SK-N-MC (cell line): ENCODE results near the gene C6orf136.

Experiments used
- DNase-seq: peaks from one replicate; pipeline ENCODE4 v3.0.0-alpha.2; 2011; ENCODE audit warnings: low read depth, low spot score
- H3K27ac ChIP-seq: fragments of 200-600 bp; sonication (generic); 2 replicates; pipeline ENCODE4 v1.5.1; 2016; ENCODE audit warnings: mixed run types
- H3K36me3 ChIP-seq: fragments of 200-600 bp; sonication (generic); 2 replicates; pipeline ENCODE4 v1.6.1; 2017; ENCODE audit warnings: antibody characterized with exemption, low read length, mixed read lengths; ENCODE audit not compliant: insufficient read depth
- H3K4me3 ChIP-seq: fragments of 200-600 bp; sonication (generic); 2 replicates; pipeline ENCODE4 v1.5.1; 2016
- H3K9ac ChIP-seq: fragments of 200-600 bp; sonication (generic); 2 replicates; pipeline ENCODE4 v1.8.0; 2017; ENCODE audit warnings: mixed run types, mixed read lengths; ENCODE audit not compliant: insufficient read length
- H3K9me3 ChIP-seq: fragments of 200-600 bp; sonication (generic); 2 replicates; pipeline ENCODE4 v1.6.1; 2017; ENCODE audit warnings: low read depth, mild to moderate bottlenecking, antibody characterized with exemption, low read length, moderate library complexity, mixed read lengths
- EZH2 ChIP-seq: fragments of 200-600 bp; sonication (generic); IDR thresholded peaks from one replicate; pipeline ENCODE4 v1.6.1; 2017; ENCODE audit warnings: antibody characterized with exemption
- FOXP2 ChIP-seq: optimal IDR thresholded peaks from 2 replicates; pipeline ENCODE3; 2011; ENCODE audit warnings: mild to moderate bottlenecking, moderate library complexity; ENCODE audit not compliant: insufficient read depth; ENCODE audit errors: extremely low read length, control extremely low read depth
- POLR2AphosphoS5 ChIP-seq: IDR thresholded peaks from 2 replicates; pipeline ENCODE4 v1.6.1; 2012; ENCODE audit warnings: mild to moderate bottlenecking, low read depth, low read length, borderline replicate concordance

Gene C6orf136

GRCh38 chr6:30696432-30696831 lies 49.5 kb downstream of the C6orf136 start:
- no peak for DNase-seq
- H3K27ac ChIP-seq, result no peak overlapping the region
- TF ChIP-seq EZH2 (no peak), POLR2AphosphoS5 (no peak), FOXP2 (no peak)

GRCh38 chr6:30700340-30700739 lies 53.4 kb downstream of the C6orf136 start:
- Histone ChIP-seq H3K27ac (no peak overlapping the region), H3K36me3 (peaks cover 22% of the 10 kb centered on the region; the same call in 1 of the 2 replicates), H3K4me3 (no peak overlapping the region), H3K9ac (no peak overlapping the region), H3K9me3 (no peaks in the 10 kb centered on the region)
- DNase-seq, result no peak
- no peak for TF ChIP-seq EZH2
- no peak for TF ChIP-seq POLR2AphosphoS5
- TF ChIP-seq FOXP2, result no peak

More at GRCh38 chr6:30696432-30696831, 49.5 kb downstream of the C6orf136 start:
- Histone ChIP-seq H3K9me3 (no peaks in the 10 kb centered on the region), H3K36me3 (peaks cover 3% of the 10 kb centered on the region; the same call in 1 of the 2 replicates), H3K4me3 (no peak overlapping the region), H3K9ac (no peak overlapping the region)
